HG03354 (cell line): ENCODE data around the gene CLOCK.

Experiments
- ATAC-seq: cut with Tn5 transposase; IDR thresholded peaks from one replicate; pipeline ENCODE4 v1.9.1; 2021; ENCODE audit warnings: mild to moderate bottlenecking; ENCODE audit not compliant: unreplicated experiment, poor library complexity, severe bottlenecking

CLOCK gene

GRCh38 chr4:55395529-55396307 is 151.0 kb downstream of the CLOCK start, which contains the start of gene TMEM165:
TSS of gene TMEM165 (plus strand) at chr4:55395957. CDS start at chr4:55396190, 233 bp downstream.
- ATAC-seq: peak; percentile 94

GRCh38 chr4:55395218-55395528 is 151.5 kb downstream of the CLOCK start:
- peak; percentile 1 for ATAC-seq

GRCh38 chr4:55393461-55394320 is 153.0 kb downstream of the CLOCK start:
- no peak for ATAC-seq

- ATAC-seq: no peak
Observed at GRCh38 chr4:55386840-55387239, 159.9 kb downstream of the CLOCK start.

- ATAC-seq: no peak
Observed at GRCh38 chr4:55386073-55386472, 160.6 kb downstream of the CLOCK start.

- ATAC-seq: no peak
Observed at GRCh38 chr4:55385201-55385649, 161.5 kb downstream of the CLOCK start.

GRCh38 chr4:55382488-55383003 is 164.2 kb downstream of the CLOCK start:
- no peak for ATAC-seq

GRCh38 chr4:55381502-55381901 is 165.2 kb downstream of the CLOCK start:
- no peak for ATAC-seq

- ATAC-seq: no peak
Observed at GRCh38 chr4:55380576-55380975, 166.1 kb downstream of the CLOCK start.

GRCh38 chr4:55378617-55379467 is 167.9 kb downstream of the CLOCK start:
- ATAC-seq: no peak
